Liver (tissue), 3 donors: Measurements from ENCODE around the gene VSIG2.

Experiments
- ATF3 ChIP-seq: IDR thresholded peaks from 2 replicates; pipeline ENCODE4 v1.6.1; 2016; ENCODE audit warnings: antibody characterized with exemption
- CTCF ChIP-seq: fragments of 150-350 bp; IDR thresholded peaks from 2 replicates; pipeline ENCODE4 v1.5.1; 2017; ENCODE audit warnings: improper control_type of control experiment, low read depth, low read length; ENCODE audit not compliant: missing input control
- FOXA1 ChIP-seq: IDR thresholded peaks from 2 replicates; pipeline ENCODE4 v1.6.1; 2016; ENCODE audit warnings: antibody characterized with exemption
- JUND ChIP-seq, 2 donors: IDR thresholded peaks; 2 replicates each; pipeline ENCODE4 v1.6.1; 2016; ENCODE audit warnings: antibody characterized with exemption in 2 of 2
- RAD21 ChIP-seq, 2 donors: IDR thresholded peaks; 2 replicates each; pipeline ENCODE4 v1.6.1; 2016; ENCODE audit warnings: antibody characterized with exemption in 2 of 2, mild to moderate bottlenecking in 2 of 2
- REST ChIP-seq: IDR thresholded peaks from 2 replicates; pipeline ENCODE4 v1.6.1; 2016; ENCODE audit warnings: antibody characterized with exemption, mild to moderate bottlenecking
- SP1 ChIP-seq: IDR thresholded peaks from 2 replicates; pipeline ENCODE4 v1.6.1; 2018; ENCODE audit warnings: antibody characterized with exemption, mild to moderate bottlenecking
- TAF1 ChIP-seq: conservative IDR thresholded peaks from 2 replicates; pipeline ENCODE4 v1.6.1; 2016; ENCODE audit warnings: antibody characterized with exemption, mild to moderate bottlenecking
- YY1 ChIP-seq: IDR thresholded peaks from 2 replicates; pipeline ENCODE4 v1.6.1; 2016; ENCODE audit warnings: antibody characterized with exemption, mild to moderate bottlenecking
- ZBTB33 ChIP-seq: IDR thresholded peaks from 2 replicates; pipeline ENCODE4 v1.6.1; 2016; ENCODE audit warnings: antibody characterized with exemption
- TF ChIP-seq, protein P1 (sequence below): IDR thresholded peaks from 2 replicates; pipeline ENCODE4 v1.6.1; 2016; ENCODE audit warnings: antibody characterized with exemption
- donor health status: healthy.
- donor health status: healthy.

- TF ChIP-seq SP1 (no peak), ATF3 (no peak), REST (no peak), FOXA1 (no peak), ZBTB33 (no peak), CTCF (no peak), JUND (IDR thresholded peaks at IDR 0.05) (no peak), TAF1 (no peak), YY1 (no peak), RAD21 (IDR thresholded peaks at IDR 0.05) (no peak)
- TF ChIP-seq, protein P1, sequence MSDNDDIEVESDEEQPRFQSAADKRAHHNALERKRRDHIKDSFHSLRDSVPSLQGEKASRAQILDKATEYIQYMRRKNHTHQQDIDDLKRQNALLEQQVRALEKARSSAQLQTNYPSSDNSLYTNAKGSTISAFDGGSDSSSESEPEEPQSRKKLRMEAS, result no peak
Observed at GRCh38 chr11:124729571-124729970, 22.5 kb downstream of the VSIG2 start.
